HCT116 (cell line): Measurements from ENCODE around the gene MICOS13. TPM values are rescaled to one million over a fixed set of nuclear protein-coding genes. Genes with fewer than 3 reads are reported as not detected.

Source experiments
- ATAC-seq: fragments of 200-7000 bp; cut with Tn5 transposase; 2 replicates; pipeline ENCODE4 v1.9.1; 2020; ENCODE audit warnings: mild to moderate bottlenecking, moderate library complexity
- BruUV-seq: library from RNA; stranded (reverse); fragments of 400-500 nt; replicated peaks from 2 replicates; lab custom pipeline; 2021; lab: Mats Ljungman, UMichigan
- CTCF ChIA-PET: fragments of 300-600 bp; sonication (Branson Sonifier 250); formaldehyde crosslinking; loops from one replicate; lab custom pipeline; 2021; ENCODE audit warnings: antibody characterized with exemption; lab: Charles Lee
- POLR2A ChIA-PET: fragments of 300-600, 350-600 bp; sonication (Branson Sonifier 250); formaldehyde crosslinking; loops from one replicate; lab custom pipeline; 2021; ENCODE audit warnings: antibody characterized with exemption; lab: Charles Lee
- RAD21 ChIA-PET, 2 experiments: fragments of 300-600 bp; sonication (Branson Sonifier 250); formaldehyde crosslinking; loops; one replicate each; lab custom pipeline; 2023; ENCODE audit warnings: low total read pairs in 2 of 2; ENCODE audit not compliant: uncharacterized antibody in 2 of 2, unreplicated experiment in 2 of 2, low non-redundant PET in 1 of 2; lab: Charles Lee
- DNase-seq: peaks from one replicate; pipeline ENCODE4 v3.0.0-alpha.2; 2010; ENCODE audit warnings: low read depth, low spot score
- H2AFZ ChIP-seq: fragments of 200-600 bp; shearing (Covaris generic), sonication (generic); 2 replicates; pipeline ENCODE4 v1.6.1; 2017; ENCODE audit warnings: low read depth, mixed run types, mixed read lengths, antibody characterized with exemption, low read length; ENCODE audit not compliant: poor library complexity, severe bottlenecking
- H3K27ac ChIP-seq: 2 replicates; pipeline ENCODE4 v1.5.1; 2012; ENCODE audit warnings: low read depth, low read length
- H3K27me3 ChIP-seq: fragments of 200-600 bp; sonication (generic); 2 replicates; pipeline ENCODE4 v1.6.1; 2016; ENCODE audit warnings: mixed run types, low read length, mixed read lengths; ENCODE audit not compliant: insufficient read depth
- H3K36me3 ChIP-seq, 2 experiments: fragments of 200-500 bp in 1 of 2; fragments of 200-600 bp in 1 of 2; sonication (Bioruptor generic) in 1 of 2; sonication (generic) in 1 of 2; 2 replicates each; pipeline versions ENCODE4 v1.5.1 to v1.6.1; 2014 to 2016; ENCODE audit warnings: low read length in 2 of 2, inconsistent platforms in 1 of 2, mixed read lengths in 1 of 2, mixed run types in 1 of 2; ENCODE audit not compliant: insufficient read depth in 2 of 2, control insufficient read depth in 1 of 2
- H3K4me1 ChIP-seq, 2 experiments: fragments of 200-600 bp in 1 of 2; sonication (generic) in 1 of 2; 2 replicates each; pipeline versions ENCODE4 v1.5.1 to v1.6.1; 2012 to 2017; ENCODE audit warnings: low read length in 2 of 2, inconsistent platforms in 1 of 2, mild to moderate bottlenecking in 1 of 2, mixed read lengths in 1 of 2, mixed run types in 1 of 2, moderate library complexity in 1 of 2; ENCODE audit not compliant: insufficient read depth in 2 of 2, control insufficient read depth in 1 of 2
- H3K4me2 ChIP-seq: fragments of 200-600 bp; sonication (generic); 2 replicates; pipeline ENCODE4 v1.6.1; 2017; ENCODE audit warnings: mixed run types, low read length, mixed read lengths
- H3K4me3 ChIP-seq, 2 experiments: fragments of 200-600 bp in 1 of 2; sonication (generic) in 1 of 2; replicated peaks in 1 of 2; 2 replicates each; pipeline ENCODE4 v1.5.1; 2011 to 2016; ENCODE audit warnings: low read length in 2 of 2, control low read depth in 1 of 2, low read depth in 1 of 2, mild to moderate bottlenecking in 1 of 2, mixed read lengths in 1 of 2, mixed run types in 1 of 2
- H3K79me2 ChIP-seq: fragments of 200-600 bp; sonication (generic); 2 replicates; pipeline ENCODE4 v1.6.1; 2017; ENCODE audit warnings: mild to moderate bottlenecking, mixed run types, low read length, moderate library complexity, mixed read lengths; ENCODE audit not compliant: insufficient read depth
- H3K9ac ChIP-seq: fragments of 200-600 bp; sonication (generic); 2 replicates; pipeline ENCODE4 v1.6.1; 2016; ENCODE audit warnings: low read length, mixed read lengths
- H3K9me2 ChIP-seq: fragments of 200-600 bp; sonication (generic), shearing (Covaris generic); 2 replicates; pipeline ENCODE4 v1.6.1; 2017; ENCODE audit warnings: mixed run types, mild to moderate bottlenecking, moderate library complexity; ENCODE audit not compliant: insufficient read depth
- H3K9me3 ChIP-seq, 2 experiments: fragments of 200-500 bp in 1 of 2; fragments of 200-600 bp in 1 of 2; sonication (Bioruptor generic) in 1 of 2; sonication (generic) in 1 of 2; 2 replicates each; pipeline ENCODE4 v1.6.1; 2014 to 2017; ENCODE audit warnings: low read length in 2 of 2, mixed read lengths in 2 of 2, inconsistent platforms in 1 of 2, low read depth in 1 of 2, mild to moderate bottlenecking in 1 of 2, mixed run types in 1 of 2, moderate library complexity in 1 of 2; ENCODE audit not compliant: control insufficient read depth in 1 of 2, insufficient read depth in 1 of 2
- H4K20me1 ChIP-seq: fragments of 200-600 bp; sonication (generic), shearing (Covaris generic); 2 replicates; pipeline ENCODE4 v1.6.1; 2017; ENCODE audit warnings: mixed run types, mild to moderate bottlenecking, moderate library complexity; ENCODE audit not compliant: insufficient read depth
- CEBPB ChIP-seq: IDR thresholded peaks from 2 replicates; pipeline ENCODE4 v1.6.1; 2012; ENCODE audit warnings: low read depth
- EGR1 ChIP-seq: IDR thresholded peaks from 2 replicates; pipeline ENCODE4 v1.6.1; 2012; ENCODE audit warnings: low read depth
- SIN3A ChIP-seq: IDR thresholded peaks from 2 replicates; pipeline ENCODE4 v1.6.1; 2012; ENCODE audit warnings: low read depth
- intact Hi-C: fragments of 100-400 bp; cut with micrococcal nuclease; formaldehyde crosslinking; loops from 2 replicates; pipeline ENCODE4 v1.10.0; 2022
- total RNA-seq: library from RNA; stranded (reverse); gene quantifications from one replicate; pipeline ENCODE4 v1.2.1, GENCODE V29; 2021; ENCODE audit not compliant: unreplicated experiment

Gene MICOS13
- total RNA-seq, 1 experiment from 2014 or later = 61.6 TPM

GRCh38 chr19:5698635-5699422, 18.5 kb upstream of the MICOS13 start:
- ChIA-PET CTCF (interaction anchor here (2.2 kb wide), 1 partner anchor 9 kb away, joined by 8 read pairs; no protein-coding TSS in a partner anchor), POLR2A (no interaction called here), RAD21 (no interaction called here)
- peak overlapping the region; percentile 20; the same call in 1 of the 2 replicates for H3K27ac ChIP-seq
- no TSS peak for BruUV-seq
- H3K27me3 ChIP-seq = no peaks in the 10 kb centered on the region
- H4K20me1 ChIP-seq = no peaks in the 10 kb centered on the region
- H3K9me3 ChIP-seq = no peaks in the 10 kb centered on the region
- no peaks in the 10 kb centered on the region; a peak in 1 of 4 replicates for H3K4me1 ChIP-seq
- no peak overlapping the region for H3K4me3 ChIP-seq
- H3K4me2 ChIP-seq = no peak overlapping the region
- peaks cover 15 to 47% of the 10 kb centered on the region in 2 experiments; a peak in 3 of 4 replicates for H3K36me3 ChIP-seq
- TF ChIP-seq EGR1 = no peak
- no peaks in the 10 kb centered on the region for H3K9me2 ChIP-seq
- ATAC-seq (no peak), DNase-seq (no peak)
- H3K9ac ChIP-seq = no peak overlapping the region
- peaks cover 30% of the 10 kb centered on the region for H3K79me2 ChIP-seq
- intact Hi-C loops = no loop called here
- no peak overlapping the region for H2AFZ ChIP-seq

- ChIA-PET CTCF (interaction anchor here (2.2 kb wide), 1 partner anchor 8 kb away, joined by 8 read pairs; no protein-coding TSS in a partner anchor), POLR2A (interaction anchor here (0.6 kb wide), 1 partner anchor 595 kb away, joined by 3 read pairs; no protein-coding TSS in a partner anchor), RAD21 (no interaction called here)
- Histone ChIP-seq H3K79me2 (peaks cover 32% of the 10 kb centered on the region), H3K27me3 (no peaks in the 10 kb centered on the region), H3K4me2 (no peak overlapping the region), H2AFZ (no peak overlapping the region), H3K27ac (no peak overlapping the region), H4K20me1 (peaks cover 1% of the 10 kb centered on the region; the same call in 1 of the 2 replicates), H3K4me3 (no peak overlapping the region), H3K4me1 (peaks cover 0 to 4% of the 10 kb centered on the region in 2 experiments; a peak in 1 of 4 replicates), H3K9me2 (no peaks in the 10 kb centered on the region), H3K9me3 (no peaks in the 10 kb centered on the region), H3K9ac (no peak overlapping the region), H3K36me3 (peaks cover 14 to 47% of the 10 kb centered on the region in 2 experiments; a peak in 3 of 4 replicates)
- TF ChIP-seq CEBPB (no peak), SIN3A (no peak; the same call in 1 of the 2 replicates)
- BruUV-seq = no TSS peak
- intact Hi-C loops = no loop called here
- no peak for ATAC-seq
- no peak for DNase-seq
Measured at GRCh38 chr19:5697890-5698634, 17.7 kb upstream of the MICOS13 start.
